H9 (cell line): ENCODE measurements around the gene MGAT4A. TPM values are rescaled to one million over a fixed set of nuclear protein-coding genes. Genes with fewer than 3 reads are reported as not detected.
"Not testable (repeated sequence)": the region's sequence is repeated elsewhere in the genome, so short reads cannot be mapped to it uniquely, and the experiment has no call there.

ENCODE experiments used
- DNase-seq: peaks from one replicate; pipeline ENCODE4 v3.0.0-alpha.2; 2017
- H2AFZ ChIP-seq: one replicate; pipeline ENCODE4 v1.6.1; 2013; ENCODE audit warnings: mild to moderate bottlenecking, low read length, control low read depth, moderate library complexity
- H2AK5ac ChIP-seq: 2 replicates; pipeline ENCODE4 v1.6.1; 2013; ENCODE audit warnings: low read length, control low read depth, mixed read lengths; ENCODE audit not compliant: insufficient read length
- H2BK120ac ChIP-seq: one replicate; pipeline ENCODE4 v1.6.1; 2013; ENCODE audit warnings: low read depth, mild to moderate bottlenecking, low read length, control low read depth, inconsistent platforms; ENCODE audit not compliant: poor library complexity, severe bottlenecking
- H2BK12ac ChIP-seq: 2 replicates; pipeline ENCODE4 v1.6.1; 2013; ENCODE audit warnings: low read length, control low read depth, mixed read lengths, low read depth; ENCODE audit not compliant: insufficient read length
- H2BK15ac ChIP-seq: 2 replicates; pipeline ENCODE4 v1.6.1; 2013; ENCODE audit warnings: low read depth, low read length, control low read depth
- H2BK20ac ChIP-seq: one replicate; pipeline ENCODE4 v1.6.1; 2013; ENCODE audit warnings: low read depth, mild to moderate bottlenecking, low read length, control low read depth, inconsistent platforms; ENCODE audit not compliant: poor library complexity, severe bottlenecking
- H2BK5ac ChIP-seq: 2 replicates; pipeline ENCODE4 v1.6.1; 2013; ENCODE audit warnings: low read length, control low read depth, mixed read lengths; ENCODE audit not compliant: insufficient read length
- H3K14ac ChIP-seq: 2 replicates; pipeline ENCODE4 v1.6.1; 2013; ENCODE audit warnings: low read length, control low read depth; ENCODE audit not compliant: insufficient read depth
- H3K18ac ChIP-seq: 2 replicates; pipeline ENCODE4 v1.6.1; 2013; ENCODE audit warnings: low read depth, mild to moderate bottlenecking, mixed read lengths, low read length, control low read depth; ENCODE audit not compliant: insufficient read length
- H3K23ac ChIP-seq: 2 replicates; pipeline ENCODE4 v1.6.1; 2013; ENCODE audit warnings: low read length, control low read depth, mixed read lengths, low read depth; ENCODE audit not compliant: insufficient read length
- H3K23me2 ChIP-seq: 2 replicates; pipeline ENCODE4 v1.6.1; 2013; ENCODE audit warnings: low read depth, mild to moderate bottlenecking, mixed read lengths, low read length, control low read depth; ENCODE audit not compliant: insufficient read length, poor library complexity, severe bottlenecking
- H3K27ac ChIP-seq: 2 replicates; pipeline ENCODE4 v1.5.1; 2013; ENCODE audit warnings: low read length, control low read depth, mixed read lengths, low read depth; ENCODE audit not compliant: insufficient read length
- H3K27me3 ChIP-seq: 2 replicates; pipeline ENCODE4 v1.6.1; 2013; ENCODE audit warnings: low read length, control low read depth, inconsistent platforms; ENCODE audit not compliant: insufficient read depth
- H3K4ac ChIP-seq: 2 replicates; pipeline ENCODE4 v1.6.1; 2013; ENCODE audit warnings: low read depth, mild to moderate bottlenecking, control low read depth, inconsistent platforms, low read length, moderate library complexity
- H3K4me1 ChIP-seq: 2 replicates; pipeline ENCODE4 v1.6.1; 2013; ENCODE audit warnings: low read length, control low read depth, inconsistent platforms; ENCODE audit not compliant: insufficient read depth
- H3K4me2 ChIP-seq: 2 replicates; pipeline ENCODE4 v1.6.1; 2013; ENCODE audit warnings: low read length, control low read depth, mixed read lengths; ENCODE audit not compliant: insufficient read length, insufficient read depth
- H3K56ac ChIP-seq: 2 replicates; pipeline ENCODE4 v1.6.1; 2013; ENCODE audit warnings: low read depth, mild to moderate bottlenecking, mixed read lengths, low read length, control low read depth; ENCODE audit not compliant: insufficient read length
- H3K79me1 ChIP-seq: 2 replicates; pipeline ENCODE4 v1.6.1; 2013; ENCODE audit warnings: low read depth, mild to moderate bottlenecking, moderate library complexity, low read length, control low read depth, inconsistent platforms; ENCODE audit not compliant: insufficient read depth, poor library complexity, severe bottlenecking
- H3K79me2 ChIP-seq: 2 replicates; pipeline ENCODE4 v1.6.1; 2013; ENCODE audit warnings: low read length, control low read depth, inconsistent platforms; ENCODE audit not compliant: insufficient read depth
- H3K9ac ChIP-seq: 2 replicates; pipeline ENCODE4 v1.6.1; 2013; ENCODE audit warnings: low read length, control low read depth, mixed read lengths; ENCODE audit not compliant: insufficient read length; ENCODE audit errors: extremely low read depth
- H3K9me3 ChIP-seq: one replicate; pipeline ENCODE4 v1.6.1; 2013; ENCODE audit warnings: low read depth, low read length, inconsistent platforms; ENCODE audit not compliant: control insufficient read depth
- H3T11ph ChIP-seq: one replicate; pipeline ENCODE4 v1.6.1; 2013; ENCODE audit warnings: mild to moderate bottlenecking, low read length, control low read depth, inconsistent platforms
- H4K20me1 ChIP-seq: one replicate; pipeline ENCODE4 v1.6.1; 2013; ENCODE audit not compliant: control insufficient read depth, insufficient read length, insufficient read depth
- H4K5ac ChIP-seq: 2 replicates; pipeline ENCODE4 v1.6.1; 2013; ENCODE audit warnings: low read depth, mild to moderate bottlenecking, mixed read lengths, low read length, control low read depth; ENCODE audit not compliant: insufficient read length
- H4K8ac ChIP-seq: replicated peaks from 2 replicates; pipeline ENCODE4 v1.6.1; 2013; ENCODE audit warnings: low read length, control low read depth, mixed read lengths, low read depth; ENCODE audit not compliant: insufficient read length
- H4K91ac ChIP-seq: 2 replicates; pipeline ENCODE4 v1.6.1; 2013; ENCODE audit warnings: low read depth, mild to moderate bottlenecking, moderate library complexity, mixed read lengths, low read length, control low read depth; ENCODE audit not compliant: insufficient read length
- H3K27ac Mint-ChIP-seq, 3 experiments: 2 replicates in 2 of 3; 3 replicates in 1 of 3; pipeline ENCODE4 v1.8.0; 2020 to 2021; ENCODE audit warnings: mixed read lengths in 3 of 3, mild to moderate bottlenecking in 1 of 3, moderate library complexity in 1 of 3
- H3K27me3 Mint-ChIP-seq: 2 replicates; pipeline ENCODE4 v1.8.0; 2021; ENCODE audit warnings: low read depth, mild to moderate bottlenecking, moderate library complexity, mixed read lengths
- H3K36me3 Mint-ChIP-seq, 3 experiments: 2 replicates in 2 of 3; 3 replicates in 1 of 3; pipeline ENCODE4 v1.8.0; 2020 to 2021; ENCODE audit warnings: low read depth in 3 of 3, mixed read lengths in 3 of 3; ENCODE audit not compliant: insufficient read depth in 1 of 3
- H3K4me1 Mint-ChIP-seq, 2 experiments: 2 replicates each; pipeline ENCODE4 v1.8.0; 2020; ENCODE audit warnings: mixed read lengths in 2 of 2
- H3K4me3 Mint-ChIP-seq, 2 experiments: 2 replicates in 1 of 2; 3 replicates in 1 of 2; pipeline ENCODE4 v1.8.0; 2020 to 2021; ENCODE audit warnings: mild to moderate bottlenecking in 2 of 2, mixed read lengths in 2 of 2, moderate library complexity in 1 of 2
- H3K9me3 Mint-ChIP-seq, 2 experiments: 2 replicates in 1 of 2; 3 replicates in 1 of 2; pipeline ENCODE4 v1.8.0; 2020; ENCODE audit warnings: mild to moderate bottlenecking in 2 of 2, mixed read lengths in 2 of 2, moderate library complexity in 1 of 2
- WGBS: extraction: QIAGEN DNeasy Blood & Tissue Kit; methylation state at CpG from one replicate; pipeline ENCODE4 v1.1.7; 2013; ENCODE audit warnings: missing lambda C conversion rate, low lambda C conversion rate, mixed read lengths; ENCODE audit not compliant: insufficient read length; ENCODE audit errors: extremely low coverage; 5-methylcytosine and 5-hydroxymethylcytosine counted together
- total RNA-seq: library from RNA; stranded (reverse); gene quantifications from 2 replicates; pipeline ENCODE4 v1.2.1, GENCODE V29; 2021
- TF ChIP-seq, protein P1 (sequence below): fragments of 200-600 bp; sonication (generic); conservative IDR thresholded peaks from 3 replicates; pipeline ENCODE4 v1.8.0; 2021; ENCODE audit warnings: antibody characterized with exemption, mild to moderate bottlenecking

The MGAT4A gene
- total RNA-seq, 1 experiment from 2014 or later, result 3.5 TPM

GRCh38 chr2:98663511-98664090 is 67.3 kb downstream of the MGAT4A start:
- no peak overlapping the region for H4K8ac ChIP-seq
- no peak overlapping the region for H3K4ac ChIP-seq
- H4K20me1 ChIP-seq, result no peaks in the 10 kb centered on the region
- H2BK20ac ChIP-seq, result no peak overlapping the region
- H3K36me3 Mint-ChIP-seq, result peaks cover 0 to 10% (median 3%) of the 10 kb centered on the region in 3 experiments; a peak in 4 of 7 replicates
- no peak overlapping the region for H3K56ac ChIP-seq
- no peak overlapping the region for H3K18ac ChIP-seq
- no peak overlapping the region for H3K23ac ChIP-seq
- no peak overlapping the region for H3T11ph ChIP-seq
- H2BK120ac ChIP-seq, result no peak overlapping the region
- H3K9ac ChIP-seq, result no peak overlapping the region
- no peaks in the 10 kb centered on the region for H3K27me3 Mint-ChIP-seq
- H3K27ac ChIP-seq, result no peak overlapping the region
- H3K27ac Mint-ChIP-seq, result no peak overlapping the region
- no peak overlapping the region for H2AK5ac ChIP-seq
- H3K23me2 ChIP-seq, result no peaks in the 10 kb centered on the region
- H3K79me1 ChIP-seq, result no peaks in the 10 kb centered on the region
- H3K4me1 Mint-ChIP-seq, result no peaks in the 10 kb centered on the region
- H2AFZ ChIP-seq, result no peak overlapping the region
- H2BK15ac ChIP-seq, result no peak overlapping the region
- no peak overlapping the region for H4K5ac ChIP-seq
- no peak overlapping the region for H3K14ac ChIP-seq
- H3K9me3 ChIP-seq, result no peaks in the 10 kb centered on the region
- no peak overlapping the region for H2BK5ac ChIP-seq
- H3K27me3 ChIP-seq, result no peaks in the 10 kb centered on the region
- WGBS, result no CpG with 5 or more reads among the region's 12 CpGs
- peaks cover 3 to 15% of the 10 kb centered on the region in 2 experiments; a peak in 4 of 5 replicates for H3K9me3 Mint-ChIP-seq
- no peaks in the 10 kb centered on the region for H3K4me1 ChIP-seq
- no peak overlapping the region for H3K4me3 Mint-ChIP-seq
- TF ChIP-seq, protein P1, sequence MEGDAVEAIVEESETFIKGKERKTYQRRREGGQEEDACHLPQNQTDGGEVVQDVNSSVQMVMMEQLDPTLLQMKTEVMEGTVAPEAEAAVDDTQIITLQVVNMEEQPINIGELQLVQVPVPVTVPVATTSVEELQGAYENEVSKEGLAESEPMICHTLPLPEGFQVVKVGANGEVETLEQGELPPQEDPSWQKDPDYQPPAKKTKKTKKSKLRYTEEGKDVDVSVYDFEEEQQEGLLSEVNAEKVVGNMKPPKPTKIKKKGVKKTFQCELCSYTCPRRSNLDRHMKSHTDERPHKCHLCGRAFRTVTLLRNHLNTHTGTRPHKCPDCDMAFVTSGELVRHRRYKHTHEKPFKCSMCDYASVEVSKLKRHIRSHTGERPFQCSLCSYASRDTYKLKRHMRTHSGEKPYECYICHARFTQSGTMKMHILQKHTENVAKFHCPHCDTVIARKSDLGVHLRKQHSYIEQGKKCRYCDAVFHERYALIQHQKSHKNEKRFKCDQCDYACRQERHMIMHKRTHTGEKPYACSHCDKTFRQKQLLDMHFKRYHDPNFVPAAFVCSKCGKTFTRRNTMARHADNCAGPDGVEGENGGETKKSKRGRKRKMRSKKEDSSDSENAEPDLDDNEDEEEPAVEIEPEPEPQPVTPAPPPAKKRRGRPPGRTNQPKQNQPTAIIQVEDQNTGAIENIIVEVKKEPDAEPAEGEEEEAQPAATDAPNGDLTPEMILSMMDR, result no peak
- no peak overlapping the region for H3K4me2 ChIP-seq
- no peak overlapping the region for H4K91ac ChIP-seq
- H2BK12ac ChIP-seq, result no peak overlapping the region
- no peak for DNase-seq
- no peaks in the 10 kb centered on the region for H3K79me2 ChIP-seq

DNA sequence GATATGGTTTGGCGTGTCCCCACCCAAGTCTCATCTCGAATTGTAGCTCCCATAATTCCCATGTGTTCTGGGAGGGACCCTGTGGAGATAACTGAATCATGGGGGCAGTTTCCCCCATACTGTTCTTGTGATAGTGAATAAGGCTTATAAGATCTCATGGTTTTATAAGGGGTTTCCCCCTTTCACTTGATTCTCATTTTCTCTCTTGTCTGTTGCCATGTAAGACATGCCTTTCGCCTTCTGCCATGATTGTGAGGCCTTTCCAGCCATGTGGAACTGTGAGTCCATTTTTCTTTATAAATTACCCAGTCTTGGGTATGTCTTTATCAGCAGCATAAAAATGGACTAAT is 71.5 kb downstream of the MGAT4A start:
- H3K4me3 Mint-ChIP-seq, H3K9ac ChIP-seq, H4K8ac ChIP-seq, H3K14ac ChIP-seq, H3K4me1 ChIP-seq, H3K9me3 Mint-ChIP-seq, H3K56ac ChIP-seq, H3K4ac ChIP-seq, H2BK12ac ChIP-seq, H2AFZ ChIP-seq, H3K9me3 ChIP-seq, H3K4me1 Mint-ChIP-seq, H4K20me1 ChIP-seq, H3K36me3 Mint-ChIP-seq, H3K27me3 ChIP-seq, H4K91ac ChIP-seq, H3K23ac ChIP-seq, H2BK20ac ChIP-seq, H2BK5ac ChIP-seq, H2BK120ac ChIP-seq, H3K18ac ChIP-seq, H3K27ac ChIP-seq, H3K27me3 Mint-ChIP-seq, H2AK5ac ChIP-seq, H3K23me2 ChIP-seq, H3K4me2 ChIP-seq, H2BK15ac ChIP-seq, DNase-seq, H3K27ac Mint-ChIP-seq, H3K79me2 ChIP-seq, H3T11ph ChIP-seq, H4K5ac ChIP-seq, H3K79me1 ChIP-seq: not testable (repeated sequence)
- WGBS, result no CpG with 5 or more reads among the region's 3 CpGs
